Loucy (cell line): ENCODE data around the gene FAR2.

Source experiments
- H2AFZ ChIP-seq: fragments of 200-600 bp; sonication (generic); 2 replicates; pipeline ENCODE4 v1.6.0; 2016; ENCODE audit warnings: antibody characterized with exemption, mild to moderate bottlenecking, low read length, moderate library complexity
- H3F3A ChIP-seq: fragments of 200-600 bp; 2 replicates; pipeline ENCODE4 v1.6.0; 2016; ENCODE audit warnings: antibody characterized with exemption, low read depth, mild to moderate bottlenecking
- H3K27me3 ChIP-seq: fragments of 200-600 bp; sonication (generic); 2 replicates; pipeline ENCODE4 v1.6.1; 2014; ENCODE audit warnings: low read length, mild to moderate bottlenecking; ENCODE audit not compliant: insufficient read depth, poor library complexity, severe bottlenecking
- H3K36me3 ChIP-seq: fragments of 200-600 bp; sonication (generic); 2 replicates; pipeline ENCODE4 v1.6.1; 2016; ENCODE audit warnings: low read length; ENCODE audit not compliant: insufficient read depth
- H3K4me1 ChIP-seq: fragments of 200-600 bp; sonication (generic); 2 replicates; pipeline ENCODE4 v1.5.1; 2014; ENCODE audit warnings: low read length, mild to moderate bottlenecking; ENCODE audit not compliant: insufficient read depth, poor library complexity, severe bottlenecking
- H3K4me2 ChIP-seq: fragments of 200-600 bp; sonication (generic); 2 replicates; pipeline ENCODE4 v1.6.0; 2014; ENCODE audit warnings: antibody characterized with exemption, low read length, low read depth, mild to moderate bottlenecking; ENCODE audit not compliant: poor library complexity, severe bottlenecking
- H3K4me3 ChIP-seq: fragments of 200-600 bp; sonication (generic); 2 replicates; pipeline ENCODE4 v1.5.1; 2014; ENCODE audit warnings: low read length, mild to moderate bottlenecking, mixed read lengths; ENCODE audit not compliant: poor library complexity, severe bottlenecking
- H3K79me2 ChIP-seq: fragments of 200-600 bp; sonication (generic); 2 replicates; pipeline ENCODE4 v1.6.1; 2014; ENCODE audit warnings: low read length; ENCODE audit not compliant: insufficient read depth
- H3K9ac ChIP-seq: fragments of 200-600 bp; sonication (generic); 2 replicates; pipeline ENCODE4 v1.6.0; 2014; ENCODE audit warnings: mild to moderate bottlenecking, low read depth, low read length, moderate library complexity; ENCODE audit not compliant: poor library complexity, severe bottlenecking
- H3K9me2 ChIP-seq: fragments of 200-600 bp; sonication (generic); replicated peaks from 2 replicates; pipeline ENCODE4 v1.6.1; 2016; ENCODE audit warnings: low read depth, low read length, mixed read lengths
- H3K9me3 ChIP-seq: fragments of 200-600 bp; sonication (generic); 2 replicates; pipeline ENCODE4 v1.6.1; 2014; ENCODE audit warnings: mild to moderate bottlenecking, antibody characterized with exemption, low read length, low read depth; ENCODE audit not compliant: insufficient read depth
- H4K20me1 ChIP-seq: fragments of 200-600 bp; sonication (generic); 2 replicates; pipeline ENCODE4 v1.6.0; 2014; ENCODE audit warnings: antibody characterized with exemption, low read length, mild to moderate bottlenecking; ENCODE audit not compliant: insufficient read depth, poor library complexity, severe bottlenecking
- CTCF ChIP-seq: fragments of 200-600 bp; sonication (generic); conservative IDR thresholded peaks from 2 replicates; pipeline ENCODE4 v1.5.1; 2014; ENCODE audit warnings: mild to moderate bottlenecking, antibody characterized with exemption, low read length
- EZH2phosphoT487 ChIP-seq: fragments of 200-600 bp; IDR thresholded peaks from 2 replicates; pipeline ENCODE4 v1.6.1; 2018; ENCODE audit warnings: antibody characterized with exemption, mild to moderate bottlenecking, moderate library complexity, borderline replicate concordance

Gene FAR2

GRCh38 chr12:29239336-29239735, 90.3 kb downstream of the FAR2 start:
- H2AFZ ChIP-seq = no peak overlapping the region
- no peaks in the 10 kb centered on the region for H3K36me3 ChIP-seq
- H3K4me1 ChIP-seq = peaks cover 53% of the 10 kb centered on the region
- TF ChIP-seq CTCF (no peak), EZH2phosphoT487 (no peak)
- peaks cover 4% of the 10 kb centered on the region; the same call in 1 of the 2 replicates for H3K79me2 ChIP-seq
- no peaks in the 10 kb centered on the region for H4K20me1 ChIP-seq
- peaks cover 6% of the 10 kb centered on the region; the same call in 1 of the 2 replicates for H3F3A ChIP-seq
- no peak overlapping the region for H3K9ac ChIP-seq
- H3K9me2 ChIP-seq = no peaks in the 10 kb centered on the region
- no peak overlapping the region for H3K4me2 ChIP-seq
- H3K4me3 ChIP-seq = no peak overlapping the region
- H3K9me3 ChIP-seq = no peaks in the 10 kb centered on the region
- no peaks in the 10 kb centered on the region for H3K27me3 ChIP-seq

GRCh38 chr12:29240441-29240840, 91.4 kb downstream of the FAR2 start:
- Histone ChIP-seq H3F3A (peaks cover 6% of the 10 kb centered on the region; the same call in 1 of the 2 replicates), H3K79me2 (peaks cover 4% of the 10 kb centered on the region; the same call in 1 of the 2 replicates), H4K20me1 (no peaks in the 10 kb centered on the region), H3K27me3 (no peaks in the 10 kb centered on the region), H3K9me3 (no peaks in the 10 kb centered on the region), H2AFZ (no peak overlapping the region), H3K9ac (no peak overlapping the region), H3K4me3 (no peak overlapping the region), H3K4me1 (peaks cover 60% of the 10 kb centered on the region), H3K4me2 (no peak overlapping the region), H3K36me3 (no peaks in the 10 kb centered on the region), H3K9me2 (no peaks in the 10 kb centered on the region)
- TF ChIP-seq CTCF (no peak), EZH2phosphoT487 (no peak)

GRCh38 chr12:29241821-29242591, 92.9 kb downstream of the FAR2 start:
- Histone ChIP-seq H3K9ac (peak overlapping the region; percentile 65), H3K9me2 (no peaks in the 10 kb centered on the region), H3K36me3 (no peaks in the 10 kb centered on the region), H3K4me1 (peaks cover 60% of the 10 kb centered on the region), H4K20me1 (no peaks in the 10 kb centered on the region), H2AFZ (no peak overlapping the region), H3K9me3 (no peaks in the 10 kb centered on the region), H3K79me2 (peaks cover 4% of the 10 kb centered on the region; the same call in 1 of the 2 replicates), H3K4me3 (peak overlapping the region; percentile 50), H3K27me3 (no peaks in the 10 kb centered on the region), H3K4me2 (peak overlapping the region; percentile 78), H3F3A (peaks cover 6% of the 10 kb centered on the region; the same call in 1 of the 2 replicates)
- TF ChIP-seq CTCF (no peak), EZH2phosphoT487 (no peak)
